Endodermal cell (in vitro differentiated cells): Measurements from ENCODE around the gene KMT2E. TPM values are rescaled to one million over a fixed set of nuclear protein-coding genes. Genes with fewer than 3 reads are reported as not detected.

Experiments
- DNase-seq: peaks from one replicate; pipeline ENCODE4 v3.0.0-alpha.2; 2017
- H3K27ac ChIP-seq: 2 replicates; pipeline ENCODE4 v1.5.1; 2013; ENCODE audit warnings: mild to moderate bottlenecking, low read depth, low read length, moderate library complexity
- H3K27me3 ChIP-seq: 2 replicates; pipeline ENCODE4 v1.6.1; 2013; ENCODE audit warnings: mild to moderate bottlenecking, low read length, moderate library complexity; ENCODE audit not compliant: insufficient read depth, control insufficient read depth, poor library complexity, severe bottlenecking
- H3K36me3 ChIP-seq: 2 replicates; pipeline ENCODE4 v1.7.0; 2013; ENCODE audit warnings: mild to moderate bottlenecking, low read length, moderate library complexity; ENCODE audit not compliant: control insufficient read depth, insufficient read depth
- H3K4me1 ChIP-seq: one replicate; pipeline ENCODE4 v1.7.0; 2013; ENCODE audit warnings: low read length; ENCODE audit not compliant: control insufficient read depth, insufficient read depth
- H3K4me3 ChIP-seq: 2 replicates; pipeline ENCODE4 v1.5.1; 2013; ENCODE audit warnings: mild to moderate bottlenecking, low read length, moderate library complexity
- H3K9ac ChIP-seq: 2 replicates; pipeline ENCODE4 v1.6.1; 2013; ENCODE audit warnings: mild to moderate bottlenecking, low read length, moderate library complexity; ENCODE audit not compliant: poor library complexity, severe bottlenecking; ENCODE audit errors: extremely low read depth
- H3K9me3 ChIP-seq: 2 replicates; pipeline ENCODE4 v1.6.1; 2013; ENCODE audit warnings: mild to moderate bottlenecking, low read length, moderate library complexity; ENCODE audit not compliant: control insufficient read depth
- H3K27ac Mint-ChIP-seq: 2 replicates; pipeline ENCODE4 v1.8.0; 2020; ENCODE audit warnings: mixed read lengths
- H3K27me3 Mint-ChIP-seq: 2 replicates; pipeline ENCODE4 v1.8.0; 2021; ENCODE audit warnings: mild to moderate bottlenecking, mixed read lengths; ENCODE audit not compliant: insufficient read depth
- H3K36me3 Mint-ChIP-seq: 2 replicates; pipeline ENCODE4 v1.8.0; 2020; ENCODE audit warnings: low read depth, mixed read lengths
- H3K4me1 Mint-ChIP-seq: 2 replicates; pipeline ENCODE4 v1.8.0; 2020; ENCODE audit warnings: mixed read lengths
- H3K4me3 Mint-ChIP-seq: 2 replicates; pipeline ENCODE4 v1.8.0; 2020; ENCODE audit warnings: mild to moderate bottlenecking, moderate library complexity, mixed read lengths
- H3K9me3 Mint-ChIP-seq: 2 replicates; pipeline ENCODE4 v1.8.0; 2020; ENCODE audit warnings: mild to moderate bottlenecking, mixed read lengths
- WGBS, 2 experiments: methylation state at CpG; one replicate each; pipeline versions ENCODE4 v1.1.5 to v1.1.7; 2013; ENCODE audit warnings: missing lambda C conversion rate in 2 of 2, mixed read lengths in 1 of 2; ENCODE audit not compliant: insufficient coverage in 1 of 2, insufficient read length in 1 of 2; 5-methylcytosine and 5-hydroxymethylcytosine counted together
- total RNA-seq, 2 donors: library from RNA; stranded (reverse); fragmentation: NEBNext Ultra II Directional in 1 of 2; extraction: Animal tissue kit (Norgen Biotek cat#: 25700) in 1 of 2; gene quantifications; 2 replicates in 1 of 2; 3 replicates in 1 of 2; pipeline ENCODE4 v1.2.1, GENCODE V29; 2021
- TF ChIP-seq, protein P1 (sequence below): fragments of 200-600 bp; sonication (generic); conservative IDR thresholded peaks from 2 replicates; pipeline ENCODE4 v1.5.0; 2021; ENCODE audit warnings: antibody characterized with exemption, mild to moderate bottlenecking

Gene KMT2E
- total RNA-seq, 2 donors from 2014 or later, result 65.7 to 70.4 TPM

DNA sequence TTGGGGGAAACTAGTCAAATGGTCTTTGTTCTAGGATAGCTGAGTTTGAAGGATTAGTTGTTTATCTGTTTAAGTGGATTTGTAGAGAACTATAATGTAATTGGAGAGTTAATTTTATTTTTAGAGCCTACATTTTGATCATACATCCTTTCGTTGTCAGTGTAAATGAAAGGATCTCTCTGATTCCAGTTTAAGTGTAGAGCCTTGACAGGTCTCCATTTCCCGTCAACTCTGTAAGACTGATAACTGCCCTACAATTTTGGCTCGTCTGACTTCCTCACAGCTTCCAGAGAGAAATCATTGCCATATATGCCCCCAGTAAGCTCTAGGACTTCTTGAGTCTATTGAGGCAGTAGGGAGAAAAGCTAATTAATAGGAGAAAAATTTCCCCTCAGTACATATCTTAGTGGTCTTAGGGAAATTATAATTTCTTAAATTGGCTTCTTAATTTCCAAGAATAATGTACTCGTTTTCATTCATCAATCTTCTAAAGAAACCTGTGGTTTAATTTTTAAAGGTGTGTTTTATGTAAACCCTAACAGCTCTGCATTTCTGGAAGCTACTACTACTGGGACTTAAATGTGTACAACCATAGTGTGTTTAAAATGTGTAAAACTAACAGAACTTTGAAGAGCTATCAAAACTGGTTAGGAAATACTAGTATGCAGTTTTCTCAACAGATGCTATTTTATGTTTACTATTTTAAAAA is 3.8 kb downstream of the KMT2E start:
- no peaks in the 10 kb centered on the region for H3K4me1 ChIP-seq
- WGBS, 2 experiments, result 32 to 55% methylated on average over 3 of the region's 4 CpGs
- H3K9me3 ChIP-seq, result no peaks in the 10 kb centered on the region
- peaks cover 5% of the 10 kb centered on the region for H3K36me3 ChIP-seq
- peak overlapping the region; percentile 99 for H3K4me3 ChIP-seq
- peaks cover 34% of the 10 kb centered on the region for H3K4me1 Mint-ChIP-seq
- TF ChIP-seq, protein P1, sequence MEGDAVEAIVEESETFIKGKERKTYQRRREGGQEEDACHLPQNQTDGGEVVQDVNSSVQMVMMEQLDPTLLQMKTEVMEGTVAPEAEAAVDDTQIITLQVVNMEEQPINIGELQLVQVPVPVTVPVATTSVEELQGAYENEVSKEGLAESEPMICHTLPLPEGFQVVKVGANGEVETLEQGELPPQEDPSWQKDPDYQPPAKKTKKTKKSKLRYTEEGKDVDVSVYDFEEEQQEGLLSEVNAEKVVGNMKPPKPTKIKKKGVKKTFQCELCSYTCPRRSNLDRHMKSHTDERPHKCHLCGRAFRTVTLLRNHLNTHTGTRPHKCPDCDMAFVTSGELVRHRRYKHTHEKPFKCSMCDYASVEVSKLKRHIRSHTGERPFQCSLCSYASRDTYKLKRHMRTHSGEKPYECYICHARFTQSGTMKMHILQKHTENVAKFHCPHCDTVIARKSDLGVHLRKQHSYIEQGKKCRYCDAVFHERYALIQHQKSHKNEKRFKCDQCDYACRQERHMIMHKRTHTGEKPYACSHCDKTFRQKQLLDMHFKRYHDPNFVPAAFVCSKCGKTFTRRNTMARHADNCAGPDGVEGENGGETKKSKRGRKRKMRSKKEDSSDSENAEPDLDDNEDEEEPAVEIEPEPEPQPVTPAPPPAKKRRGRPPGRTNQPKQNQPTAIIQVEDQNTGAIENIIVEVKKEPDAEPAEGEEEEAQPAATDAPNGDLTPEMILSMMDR, result no peak
- H3K9me3 Mint-ChIP-seq, result no peaks in the 10 kb centered on the region
- no peak for DNase-seq
- peaks cover 2% of the 10 kb centered on the region for H3K27me3 Mint-ChIP-seq
- H3K27me3 ChIP-seq, result no peaks in the 10 kb centered on the region
- H3K36me3 Mint-ChIP-seq, result peaks cover 4% of the 10 kb centered on the region
- peak overlapping the region; percentile 100 for H3K9ac ChIP-seq
- peak overlapping the region; percentile 79 for H3K27ac Mint-ChIP-seq
- H3K4me3 Mint-ChIP-seq, result peak overlapping the region; percentile 100
- peak overlapping the region; percentile 40 for H3K27ac ChIP-seq

DNA sequence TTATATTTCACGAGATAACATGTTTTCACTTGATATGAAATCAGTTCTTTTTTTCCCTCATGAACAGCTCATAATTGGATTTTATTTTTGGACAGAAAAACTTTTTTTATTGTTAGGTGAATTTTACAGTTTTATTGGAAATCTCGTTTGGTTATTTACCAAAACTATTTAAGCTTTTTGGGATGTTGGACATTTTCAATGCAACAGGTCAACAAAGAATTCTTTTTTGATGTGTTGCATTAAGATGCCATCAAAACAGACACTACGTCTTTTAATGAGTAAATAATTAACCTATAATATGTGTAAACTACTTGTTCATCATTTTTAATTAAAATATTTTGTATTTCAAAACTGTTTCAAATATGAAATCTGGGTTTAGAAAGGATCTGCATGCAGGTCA is 5.3 kb downstream of the KMT2E start:
- Mint-ChIP-seq H3K36me3 (peaks cover 4% of the 10 kb centered on the region), H3K27ac (no peak overlapping the region), H3K4me3 (no peak overlapping the region), H3K9me3 (no peaks in the 10 kb centered on the region), H3K27me3 (no peaks in the 10 kb centered on the region), H3K4me1 (peaks cover 36% of the 10 kb centered on the region)
- no peak for DNase-seq
- Histone ChIP-seq H3K9ac (no peak overlapping the region), H3K4me1 (no peaks in the 10 kb centered on the region), H3K9me3 (no peaks in the 10 kb centered on the region), H3K4me3 (peak overlapping the region; percentile 36), H3K27me3 (no peaks in the 10 kb centered on the region), H3K27ac (no peak overlapping the region), H3K36me3 (peaks cover 5% of the 10 kb centered on the region)
- TF ChIP-seq, protein P1, result no peak
- 83 to 89% methylated on average over 1 to 2 of the region's 3 CpGs for whole genome bisulfite sequencing, 2 experiments

DNA sequence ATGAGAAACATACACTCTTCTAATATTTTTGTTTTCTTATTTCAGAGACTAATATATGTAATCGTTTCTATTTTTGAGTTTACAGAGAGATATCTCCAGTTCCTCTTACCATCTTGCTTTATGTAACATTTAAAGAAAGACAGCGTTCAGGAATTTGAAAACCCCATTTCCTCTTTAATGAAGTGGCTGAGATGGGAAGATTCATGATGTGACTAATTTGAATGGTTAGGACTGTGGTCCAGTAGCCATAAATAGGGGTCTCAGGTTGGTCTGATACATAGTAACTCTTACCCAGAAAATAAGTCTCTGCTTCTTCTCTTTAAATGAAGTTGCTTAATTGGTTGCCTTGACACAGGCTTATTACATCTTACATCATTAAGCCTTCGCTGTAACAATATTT is 6.9 kb downstream of the KMT2E start:
- Mint-ChIP-seq H3K9me3 (no peaks in the 10 kb centered on the region), H3K36me3 (peaks cover 4% of the 10 kb centered on the region), H3K27me3 (no peaks in the 10 kb centered on the region), H3K27ac (no peak overlapping the region), H3K4me1 (peaks cover 42% of the 10 kb centered on the region), H3K4me3 (no peak overlapping the region)
- Histone ChIP-seq H3K27ac (no peak overlapping the region), H3K36me3 (peaks cover 5% of the 10 kb centered on the region), H3K9ac (no peak overlapping the region), H3K27me3 (no peaks in the 10 kb centered on the region), H3K4me1 (no peaks in the 10 kb centered on the region), H3K9me3 (no peaks in the 10 kb centered on the region), H3K4me3 (no peak overlapping the region)
- DNase-seq, result no peak
- WGBS, 2 experiments, result 69 to 86% methylated on average over 1 to 2 of the region's 3 CpGs
- TF ChIP-seq, protein P1, result no peak
